Measurements from ENCODE around the gene PTPRU.

PTPRU gene

DNA sequence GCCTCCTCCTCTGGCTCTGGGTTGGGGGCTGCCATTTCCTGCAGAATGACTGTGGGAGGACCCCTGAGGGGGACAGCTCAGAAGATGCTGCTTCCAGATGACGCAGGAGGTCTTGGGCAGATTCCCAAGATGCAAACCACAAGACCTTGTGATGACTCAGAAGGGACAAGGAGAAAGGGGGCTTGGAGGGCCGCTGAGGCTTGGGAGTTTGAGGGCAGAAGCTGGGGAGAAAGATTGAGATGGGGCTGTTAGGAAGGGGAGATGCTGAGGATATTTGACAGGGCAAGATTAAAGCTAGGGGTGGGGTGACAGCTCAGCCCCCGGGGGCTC lies 7.5 kb downstream of the PTPRU start:
- Histone ChIP-seq H3K4me1 (ENCODE audit: low read length) (no peaks in the 10 kb centered on the region), H3F3A (ENCODE audit: insufficient read depth, low read length) (no peaks in the 10 kb centered on the region), H4K20me1 (ENCODE audit: insufficient read depth, low read length) (no peaks in the 10 kb centered on the region), H3K27me3 (replicated peaks; ENCODE audit: insufficient read depth, low read length) (peaks cover 82% of the 10 kb centered on the region), H3K79me2 (ENCODE audit: low read length) (no peaks in the 10 kb centered on the region), H3K9me3 (replicated peaks; ENCODE audit: insufficient read depth, low read length) (no peaks in the 10 kb centered on the region), H3K4me3 (ENCODE audit: low read length) (no peak overlapping the region), H3K36me3 (replicated peaks; ENCODE audit: insufficient read depth, low read length) (no peaks in the 10 kb centered on the region), H3K9me2 (replicated peaks; ENCODE audit: insufficient read depth, low read length) (no peaks in the 10 kb centered on the region), H2AFZ (ENCODE audit: low read length) (no peak overlapping the region), H3K9ac (ENCODE audit: low read length) (no peak overlapping the region), H3K27ac (ENCODE audit: low read length) (no peak overlapping the region), H3K4me2 (ENCODE audit: low read depth, low read length) (no peak overlapping the region)
- no peak for DNase-seq
- no peak for TF ChIP-seq EZH2 (optimal IDR thresholded peaks at IDR 0.05; ENCODE audit: low read depth, low read length)
- TF ChIP-seq EZH2phosphoT487 (IDR thresholded peaks at IDR 0.05; ENCODE audit: low read length), result no peak
- no peak for TF ChIP-seq CTCF (IDR thresholded peaks at IDR 0.05; ENCODE audit: low read length)

- no peak for DNase-seq
- Histone ChIP-seq H3K9me3 (replicated peaks; ENCODE audit: insufficient read depth, low read length) (no peaks in the 10 kb centered on the region), H4K20me1 (ENCODE audit: insufficient read depth, low read length) (no peaks in the 10 kb centered on the region), H3F3A (ENCODE audit: insufficient read depth, low read length) (no peaks in the 10 kb centered on the region), H3K27me3 (replicated peaks; ENCODE audit: insufficient read depth, low read length) (peaks cover 82% of the 10 kb centered on the region), H3K79me2 (ENCODE audit: low read length) (no peaks in the 10 kb centered on the region), H3K4me1 (ENCODE audit: low read length) (no peaks in the 10 kb centered on the region), H3K27ac (ENCODE audit: low read length) (no peak overlapping the region), H3K4me2 (ENCODE audit: low read depth, low read length) (no peak overlapping the region), H3K9ac (ENCODE audit: low read length) (no peak overlapping the region), H3K36me3 (replicated peaks; ENCODE audit: insufficient read depth, low read length) (no peaks in the 10 kb centered on the region), H3K9me2 (replicated peaks; ENCODE audit: insufficient read depth, low read length) (no peaks in the 10 kb centered on the region), H2AFZ (ENCODE audit: low read length) (no peak overlapping the region), H3K4me3 (ENCODE audit: low read length) (no peak overlapping the region)
- TF ChIP-seq EZH2 (optimal IDR thresholded peaks at IDR 0.05; ENCODE audit: low read depth, low read length), result no peak
- no peak for TF ChIP-seq EZH2phosphoT487 (IDR thresholded peaks at IDR 0.05; ENCODE audit: low read length)
- no peak for TF ChIP-seq CTCF (IDR thresholded peaks at IDR 0.05; ENCODE audit: low read length)
Observed at GRCh38 chr1:29245261-29245660, 8.9 kb downstream of the PTPRU start.

- Histone ChIP-seq H3K9ac (ENCODE audit: low read length) (no peak overlapping the region), H3K36me3 (replicated peaks; ENCODE audit: insufficient read depth, low read length) (no peaks in the 10 kb centered on the region), H3K4me2 (ENCODE audit: low read depth, low read length) (no peak overlapping the region), H3K27me3 (replicated peaks; ENCODE audit: insufficient read depth, low read length) (peaks cover 85% of the 10 kb centered on the region), H3K4me1 (ENCODE audit: low read length) (no peaks in the 10 kb centered on the region), H4K20me1 (ENCODE audit: insufficient read depth, low read length) (no peaks in the 10 kb centered on the region), H3K27ac (ENCODE audit: low read length) (no peak overlapping the region), H2AFZ (ENCODE audit: low read length) (no peak overlapping the region), H3K79me2 (ENCODE audit: low read length) (no peaks in the 10 kb centered on the region), H3K9me3 (replicated peaks; ENCODE audit: insufficient read depth, low read length) (no peaks in the 10 kb centered on the region), H3F3A (ENCODE audit: insufficient read depth, low read length) (no peaks in the 10 kb centered on the region), H3K9me2 (replicated peaks; ENCODE audit: insufficient read depth, low read length) (no peaks in the 10 kb centered on the region), H3K4me3 (ENCODE audit: low read length) (no peak overlapping the region)
- peak; percentile 29 for DNase-seq
- TF ChIP-seq EZH2phosphoT487 (IDR thresholded peaks at IDR 0.05; ENCODE audit: low read length) (no peak), EZH2 (optimal IDR thresholded peaks at IDR 0.05; ENCODE audit: low read depth, low read length) (no peak), CTCF (IDR thresholded peaks at IDR 0.05; ENCODE audit: low read length) (peak; percentile 44)
Observed at GRCh38 chr1:29245876-29246275, 9.6 kb downstream of the PTPRU start.
